Hematopoietic multipotent progenitor cell treated with erythropoietin and hydrocortisone succinate and interleukin-3 and kit ligand, for 4 days (in vitro differentiated cells): ENCODE data around the gene APAF1.

Experiments used
- DNase-seq: peaks from one replicate; pipeline ENCODE4 v3.0.0-alpha.2; 2015

The APAF1 gene

GRCh38 chr12:98660521-98660920 is 15.4 kb downstream of the APAF1 start:
- no peak for DNase-seq

- no peak for DNase-seq
Observed at GRCh38 chr12:98669751-98670150, 24.7 kb downstream of the APAF1 start.

GRCh38 chr12:98671459-98671858 is 26.4 kb downstream of the APAF1 start:
- no peak for DNase-seq

- no peak for DNase-seq
Observed at GRCh38 chr12:98674841-98675240, 29.8 kb downstream of the APAF1 start.

- DNase-seq, result no peak
Observed at GRCh38 chr12:98678236-98678945, 33.3 kb downstream of the APAF1 start.

- DNase-seq, result no peak
Observed at GRCh38 chr12:98678946-98679610, 34.0 kb downstream of the APAF1 start.

GRCh38 chr12:98679611-98680005 is 34.5 kb downstream of the APAF1 start:
- no peak for DNase-seq

GRCh38 chr12:98684199-98684598 is 39.1 kb downstream of the APAF1 start:
- DNase-seq, result no peak

GRCh38 chr12:98686603-98687002 is 41.5 kb downstream of the APAF1 start:
- DNase-seq, result no peak

GRCh38 chr12:98691351-98691750 is 46.3 kb downstream of the APAF1 start:
- no peak for DNase-seq

GRCh38 chr12:98696036-98696646 is 51.1 kb downstream of the APAF1 start:
- DNase-seq, result no peak

- DNase-seq, result no peak
Observed at GRCh38 chr12:98697209-98697608, 52.1 kb downstream of the APAF1 start.

- peak; percentile 66 for DNase-seq
Observed at GRCh38 chr12:98698603-98699463, 53.7 kb downstream of the APAF1 start.

GRCh38 chr12:98699586-98699985 is 54.5 kb downstream of the APAF1 start:
- peak; percentile 13 for DNase-seq

- no peak for DNase-seq
Observed at GRCh38 chr12:98701166-98701565, 56.1 kb downstream of the APAF1 start.

- DNase-seq, result no peak
Observed at GRCh38 chr12:98709022-98709421, 63.9 kb downstream of the APAF1 start.

GRCh38 chr12:98714426-98714825 is 69.3 kb downstream of the APAF1 start:
- DNase-seq, result no peak

GRCh38 chr12:98719515-98720504 is 74.7 kb downstream of the APAF1 start:
- no peak for DNase-seq

GRCh38 chr12:98721204-98721702 is 76.2 kb downstream of the APAF1 start:
- DNase-seq, result no peak

GRCh38 chr12:98724384-98725155 is 79.5 kb downstream of the APAF1 start:
- no peak for DNase-seq
